Caco-2 (cell line): ENCODE data around the gene HOXA11. TPM values are rescaled to one million over a fixed set of nuclear protein-coding genes. Genes with fewer than 3 reads are reported as not detected.

Source experiments
- BruUV-seq: library from RNA; stranded (reverse); fragments of 400-500 nt; replicated peaks from 2 replicates; lab custom pipeline; 2021; lab: Mats Ljungman, UMichigan
- CTCF ChIA-PET: fragments of 300-600 bp; sonication (Branson Sonifier 250); formaldehyde crosslinking; loops from one replicate; lab custom pipeline; 2022; ENCODE audit warnings: antibody characterized with exemption; lab: Charles Lee
- POLR2A ChIA-PET: fragments of 300-600 bp; sonication (Branson Sonifier 250); formaldehyde crosslinking; loops from one replicate; lab custom pipeline; 2022; ENCODE audit warnings: antibody characterized with exemption; lab: Charles Lee
- DNase-seq, 2 experiments: peaks; one replicate each; pipeline versions ENCODE4 v3.0.0 to v3.0.0-alpha.2; 2020 to 2022
- H3K27me3 ChIP-seq: replicated peaks from 2 replicates; pipeline ENCODE4 v1.6.0; 2011; ENCODE audit warnings: low read length; ENCODE audit not compliant: control insufficient read depth, insufficient read depth
- H3K36me3 ChIP-seq: 2 replicates; pipeline ENCODE4 v1.5.1; 2011; ENCODE audit warnings: low read length; ENCODE audit not compliant: control insufficient read depth, insufficient read depth
- H3K4me1 ChIP-seq: fragments of 250-450 bp; sonication (Bioruptor Pico); 2 replicates; pipeline ENCODE4 v1.5.1; 2020; ENCODE audit warnings: mild to moderate bottlenecking
- H3K4me3 ChIP-seq: 2 replicates; pipeline ENCODE4 v1.5.1; 2011; ENCODE audit warnings: low read depth, mild to moderate bottlenecking, control low read depth, low read length
- H3K9me3 ChIP-seq: fragments of 250-450 bp; sonication (Bioruptor Pico); 2 replicates; pipeline ENCODE4 v1.5.1; 2020; ENCODE audit warnings: mild to moderate bottlenecking, moderate library complexity
- H3K27ac Mint-ChIP-seq: one replicate; pipeline ENCODE4 v1.8.0; 2022; ENCODE audit warnings: mixed read lengths; ENCODE audit not compliant: unreplicated experiment
- H3K27me3 Mint-ChIP-seq: one replicate; pipeline ENCODE4 v1.8.0; 2022; ENCODE audit warnings: mixed read lengths; ENCODE audit not compliant: insufficient read depth, unreplicated experiment
- H3K36me3 Mint-ChIP-seq: one replicate; pipeline ENCODE4 v1.8.0; 2022; ENCODE audit warnings: mild to moderate bottlenecking, mixed read lengths; ENCODE audit not compliant: insufficient read depth, unreplicated experiment
- H3K4me1 Mint-ChIP-seq: one replicate; pipeline ENCODE4 v1.8.0; 2022; ENCODE audit warnings: low read depth, mixed read lengths; ENCODE audit not compliant: unreplicated experiment
- H3K4me3 Mint-ChIP-seq: one replicate; pipeline ENCODE4 v1.8.0; 2022; ENCODE audit warnings: mild to moderate bottlenecking, moderate library complexity, mixed read lengths; ENCODE audit not compliant: unreplicated experiment
- H3K9me3 Mint-ChIP-seq: one replicate; pipeline ENCODE4 v1.8.0; 2022; ENCODE audit warnings: mixed read lengths; ENCODE audit not compliant: unreplicated experiment
- CTCF ChIP-seq, 2 experiments: fragments of 200-600 bp in 1 of 2; IDR thresholded peaks; 1 replicate in 1 of 2; 2 replicates in 1 of 2; pipeline versions ENCODE4 v1.5.1 to v1.8.0; 2011 to 2022; ENCODE audit warnings: antibody characterized with exemption in 1 of 2, control low read depth in 1 of 2, inconsistent platforms in 1 of 2, low read depth in 1 of 2, low read length in 1 of 2, mild to moderate bottlenecking in 1 of 2, moderate library complexity in 1 of 2; ENCODE audit not compliant: insufficient read depth in 1 of 2, severe bottlenecking in 1 of 2, unreplicated experiment in 1 of 2
- intact Hi-C: fragments of 100-400 bp; cut with micrococcal nuclease; formaldehyde crosslinking; loops from one replicate; pipeline ENCODE4 v1.10.0; 2022; ENCODE audit not compliant: unreplicated experiment
- total RNA-seq: library from RNA; stranded (reverse); gene quantifications from 2 replicates; pipeline ENCODE4 v1.2.3, GENCODE V29; 2022

Gene HOXA11
- total RNA-seq, 1 experiment from 2014 or later, result 0.73 TPM

- Mint-ChIP-seq H3K9me3 (no peaks in the 10 kb centered on the region), H3K4me1 (no peaks in the 10 kb centered on the region), H3K4me3 (peak within 1 kb of the TSS; percentile 94), H3K36me3 (peaks cover 27% of the 10 kb centered on the region), H3K27me3 (no peaks in the 10 kb centered on the region), H3K27ac (peak within 1 kb of the TSS; percentile 82)
- Histone ChIP-seq H3K36me3 (no peaks in the 10 kb centered on the region; the same call in 1 of the 2 replicates), H3K4me1 (peaks cover 25% of the 10 kb centered on the region), H3K9me3 (no peaks in the 10 kb centered on the region), H3K27me3 (no peaks in the 10 kb centered on the region), H3K4me3 (peak within 1 kb of the TSS; percentile 68)
- ChIA-PET POLR2A (interaction anchor here (0.6 kb wide), 1 partner anchor 281 kb away, joined by 4 read pairs; no protein-coding TSS in a partner anchor), CTCF (interaction anchor here (0.6 to 1.1 kb wide), 4 partner anchors 9 to 469 kb away, joined by 3 to 5 read pairs (median 3); no protein-coding TSS in a partner anchor)
- intact Hi-C loops, result loop anchor here (1.0 kb wide), 1 partner anchor 9 kb away; no protein-coding TSS in a partner anchor
- no TSS peak for BruUV-seq
- TF ChIP-seq CTCF (IDR thresholded peaks at IDR 0.05; ENCODE audit: insufficient read depth in 1 of 2, low read depth in 1 of 2, low read length in 1 of 2, severe bottlenecking in 1 of 2, unreplicated experiment in 1 of 2), result no peak
- DNase-seq, result peak in 1 of 2 experiments; percentile 24
Observed at GRCh38 chr7:27151931-27152815, 32.9 kb downstream of the HOXA11 start, which contains the start of gene HOXA3. Gene HOXA3 (minus strand): TSS chr7:27152583. CDS start chr7:27110640, 41,943 bp downstream.

- CTCF ChIA-PET, result interaction anchor here (0.5 to 4.0 kb wide), 13 partner anchors 9 to 471 kb away, joined by 3 to 40 read pairs (median 3); partner anchors contain the start of genes HOXA4 and HOXA9
- no peaks in the 10 kb centered on the region for H3K4me1 Mint-ChIP-seq
- BruUV-seq, result no TSS peak
Observed at GRCh38 chr7:27151341-27151930, 33.6 kb downstream of the HOXA11 start.

More at GRCh38 chr7:27151341-27151930, 33.6 kb downstream of the HOXA11 start:
- peak overlapping the region; percentile 94 for H3K4me3 Mint-ChIP-seq
- H3K4me3 ChIP-seq, result peak overlapping the region; percentile 68
- peak overlapping the region; percentile 82 for H3K27ac Mint-ChIP-seq
- no peaks in the 10 kb centered on the region for H3K27me3 Mint-ChIP-seq
- DNase-seq, result peak in 1 of 2 experiments; percentile 38
- intact Hi-C loops, result loop anchor here (1.0 kb wide), 1 partner anchor 10 kb away; no protein-coding TSS in a partner anchor
- H3K4me1 ChIP-seq, result peaks cover 27% of the 10 kb centered on the region
- no peaks in the 10 kb centered on the region for H3K9me3 Mint-ChIP-seq
- no peaks in the 10 kb centered on the region for H3K9me3 ChIP-seq
- no peak for TF ChIP-seq CTCF (IDR thresholded peaks at IDR 0.05; ENCODE audit: insufficient read depth in 1 of 2, low read depth in 1 of 2, low read length in 1 of 2, severe bottlenecking in 1 of 2, unreplicated experiment in 1 of 2)
- H3K36me3 ChIP-seq, result no peaks in the 10 kb centered on the region; the same call in 1 of the 2 replicates
- no peaks in the 10 kb centered on the region for H3K27me3 ChIP-seq
- POLR2A ChIA-PET, result interaction anchor here (1.0 kb wide), 2 partner anchors 9 to 36 kb away, joined by 4 to 5 read pairs; no protein-coding TSS in a partner anchor
- H3K36me3 Mint-ChIP-seq, result peaks cover 25% of the 10 kb centered on the region
